GM13976 (cell line): ENCODE results near the gene TUBB4A.

Source experiments
- DNase-seq: peaks from one replicate; pipeline ENCODE4 v3.0.0; 2012; ENCODE audit warnings: low spot score
- CTCF ChIP-seq: IDR thresholded peaks from 2 replicates; pipeline ENCODE4 v1.5.1; 2012; ENCODE audit warnings: borderline replicate concordance, mild to moderate bottlenecking; ENCODE audit not compliant: insufficient read depth; ENCODE audit errors: extremely low read depth, missing control alignments, control extremely low read depth
- in situ Hi-C: fragments of 300-500 bp; cut with MboI; formaldehyde crosslinking; loops from one replicate; pipeline ENCODE4 v1.12.0; 2022; ENCODE audit warnings: low sequenced_read_pairs, mixed read lengths, inconsistent platforms; ENCODE audit not compliant: unreplicated experiment

TUBB4A gene

GRCh38 chr19:6524311-6524710 is 22.2 kb upstream of the TUBB4A start:
- in situ Hi-C loops, result loop anchor here (5.0 to 25.0 kb wide), 2 partner anchors 213 to 338 kb away; partner anchors contain the start of genes GPR108 and TRIP10

GRCh38 chr19:6522712-6523111 is 20.6 kb upstream of the TUBB4A start:
- no peak for TF ChIP-seq CTCF
- in situ Hi-C loops, result loop anchor here (5.0 to 25.0 kb wide), 2 partner anchors 215 to 340 kb away; partner anchors contain the start of genes GPR108 and TRIP10
- DNase-seq, result no peak

More at GRCh38 chr19:6524311-6524710, 22.2 kb upstream of the TUBB4A start:
- no peak for TF ChIP-seq CTCF
- no peak for DNase-seq

- in situ Hi-C loops, result loop anchor here (5.0 to 25.0 kb wide), 2 partner anchors 215 to 340 kb away; partner anchors contain the start of genes GPR108 and TRIP10
- DNase-seq, result peak; percentile 79
- TF ChIP-seq CTCF, result no peak
These were observed 19.9 kb upstream of the TUBB4A start for GRCh38 chr19:6521718-6522646.

GRCh38 chr19:6519289-6519688 is 17.2 kb upstream of the TUBB4A start:
- in situ Hi-C loops, result loop anchor here (25.0 kb wide), 1 partner anchor 343 kb away; no protein-coding TSS in a partner anchor
- TF ChIP-seq CTCF, result no peak
- peak; percentile 30 for DNase-seq

GRCh38 chr19:6518145-6518911 is 16.2 kb upstream of the TUBB4A start:
- in situ Hi-C loops, result loop anchor here (25.0 kb wide), 1 partner anchor 344 kb away; no protein-coding TSS in a partner anchor
- peak; percentile 74 for DNase-seq
- TF ChIP-seq CTCF, result no peak

GRCh38 chr19:6516659-6517291 is 14.7 kb upstream of the TUBB4A start:
- TF ChIP-seq CTCF, result peak; percentile 99
- in situ Hi-C loops, result loop anchor here (25.0 kb wide), 1 partner anchor 346 kb away; no protein-coding TSS in a partner anchor
- peak; percentile 88 for DNase-seq
